K562 (cell line): ENCODE measurements around the gene SF3A2. TPM values are rescaled to one million over a fixed set of nuclear protein-coding genes. Genes with fewer than 3 reads are reported as not detected.

Experiments used
- CBX2 ChIP-seq: fragments of 200-600 bp; sonication (generic); IDR thresholded peaks from one replicate; pipeline ENCODE4 v1.6.1; 2012; ENCODE audit warnings: mild to moderate bottlenecking, low read length, inconsistent platforms; ENCODE audit not compliant: insufficient read depth, poor library complexity, severe bottlenecking
- FIP1L1 ChIP-seq: fragments of 200-400 bp; formaldehyde crosslinking; IDR thresholded peaks from 2 replicates; pipeline ENCODE4 v1.6.1; 2018; ENCODE audit warnings: mild to moderate bottlenecking, low read depth, low read length; ENCODE audit not compliant: poor library complexity, severe bottlenecking
- FOXP1 ChIP-seq: sonication (generic); formaldehyde crosslinking; IDR thresholded peaks from 2 replicates; pipeline ENCODE4 v1.8.0; 2022; ENCODE audit warnings: mild to moderate bottlenecking, missing genetic modification reagents
- MIER1 ChIP-seq: fragments of 450-650 bp; IDR thresholded peaks from 2 replicates; pipeline ENCODE4 v1.6.1; 2016; ENCODE audit warnings: antibody characterized with exemption, mild to moderate bottlenecking, low read depth
- RBFOX2 ChIP-seq: fragments of 200-400 bp; formaldehyde crosslinking; IDR thresholded peaks from 2 replicates; pipeline ENCODE4 v1.6.1; 2017; ENCODE audit warnings: low read depth, mild to moderate bottlenecking, low read length, moderate library complexity
- RFX1 ChIP-seq: fragments of 450-650 bp; IDR thresholded peaks from 2 replicates; pipeline ENCODE4 v1.6.1; 2016; ENCODE audit warnings: mild to moderate bottlenecking, moderate library complexity
- SMARCC2 ChIP-seq: fragments of 450-650 bp; IDR thresholded peaks from 2 replicates; pipeline ENCODE4 v1.6.1; 2017; ENCODE audit warnings: antibody characterized with exemption, moderate library complexity, mild to moderate bottlenecking, low read depth
- ZBTB11 ChIP-seq, 3 experiments: fragments of 200-800 bp in 1 of 3; fragments of 250-450 bp in 1 of 3; fragments of 450-650 bp in 1 of 3; sonication (Bioruptor Pico) in 1 of 3; sonication (Bioruptor generic) in 1 of 3; formaldehyde crosslinking in 1 of 3; IDR thresholded peaks; 2 replicates each; pipeline versions ENCODE4 v1.6.1 to v1.8.0; 2016 to 2022; ENCODE audit warnings: mild to moderate bottlenecking in 2 of 3, missing genetic modification characterization in 2 of 3, missing compliant biosample characterization in 1 of 3, moderate library complexity in 1 of 3
- ZNF232 ChIP-seq: sonication (generic); formaldehyde crosslinking; IDR thresholded peaks from 2 replicates; pipeline ENCODE4 v1.8.0; 2022; ENCODE audit warnings: mild to moderate bottlenecking, missing genetic modification reagents
- ZNF695 ChIP-seq: fragments of 450-650 bp; formaldehyde crosslinking; IDR thresholded peaks from 2 replicates; pipeline ENCODE4 v1.4.0; 2020; ENCODE audit warnings: mild to moderate bottlenecking, moderate library complexity
- polyA plus RNA-seq, 8 experiments: library from polyadenylated mRNA; depleted of rRNA in 4 of 8; stranded (reverse) in 5 of 8; unstranded in 3 of 8; fragments of >200 nt; fragmentation: Nextera tagmentation in 2 of 8; fragmentation: Illumina TruSeq in 1 of 8; extraction: Ambion mirVana in 2 of 8; extraction: Trizol in 1 of 8; gene quantifications; 2 replicates each; pipeline versions ENCODE4 v1.2.1 to v1.2.3, GENCODE V29; 2011 to 2014; ENCODE audit warnings: inconsistent platforms in 1 of 8, missing spikeins in 1 of 8
- total RNA-seq, 7 experiments: library from RNA; depleted of rRNA in 6 of 7; stranded (reverse); fragments of >200 nt in 6 of 7; fragmentation: Illumina TruSeq in 2 of 7; extraction: Trizol in 2 of 7; gene quantifications; 2 replicates each; pipeline versions ENCODE4 v1.2.1 to v1.2.3, GENCODE V29; 2011 to 2021; ENCODE audit warnings: low replicate concordance in 1 of 7
- TF ChIP-seq, protein P1 (sequence below), 2 experiments: fragments of 450-650 bp; formaldehyde crosslinking in 1 of 2; IDR thresholded peaks; 2 replicates each; pipeline versions ENCODE4 v1.4.0 to v1.6.1; 2014 to 2020; ENCODE audit warnings: mild to moderate bottlenecking in 2 of 2, borderline replicate concordance in 1 of 2, low read depth in 1 of 2
- TF ChIP-seq, protein P2 (sequence below): sonication (generic); formaldehyde crosslinking; IDR thresholded peaks from 2 replicates; pipeline ENCODE4 v1.8.1; 2023; ENCODE audit warnings: mild to moderate bottlenecking, missing genetic modification reagents

SF3A2 gene
- total and polyA plus RNA-seq, 9 of the 15 experiments (the other 6 are each of a cell fraction or from before 2014, with no cell fraction given): 0.17 to 194 (median 22.8) TPM

DNA sequence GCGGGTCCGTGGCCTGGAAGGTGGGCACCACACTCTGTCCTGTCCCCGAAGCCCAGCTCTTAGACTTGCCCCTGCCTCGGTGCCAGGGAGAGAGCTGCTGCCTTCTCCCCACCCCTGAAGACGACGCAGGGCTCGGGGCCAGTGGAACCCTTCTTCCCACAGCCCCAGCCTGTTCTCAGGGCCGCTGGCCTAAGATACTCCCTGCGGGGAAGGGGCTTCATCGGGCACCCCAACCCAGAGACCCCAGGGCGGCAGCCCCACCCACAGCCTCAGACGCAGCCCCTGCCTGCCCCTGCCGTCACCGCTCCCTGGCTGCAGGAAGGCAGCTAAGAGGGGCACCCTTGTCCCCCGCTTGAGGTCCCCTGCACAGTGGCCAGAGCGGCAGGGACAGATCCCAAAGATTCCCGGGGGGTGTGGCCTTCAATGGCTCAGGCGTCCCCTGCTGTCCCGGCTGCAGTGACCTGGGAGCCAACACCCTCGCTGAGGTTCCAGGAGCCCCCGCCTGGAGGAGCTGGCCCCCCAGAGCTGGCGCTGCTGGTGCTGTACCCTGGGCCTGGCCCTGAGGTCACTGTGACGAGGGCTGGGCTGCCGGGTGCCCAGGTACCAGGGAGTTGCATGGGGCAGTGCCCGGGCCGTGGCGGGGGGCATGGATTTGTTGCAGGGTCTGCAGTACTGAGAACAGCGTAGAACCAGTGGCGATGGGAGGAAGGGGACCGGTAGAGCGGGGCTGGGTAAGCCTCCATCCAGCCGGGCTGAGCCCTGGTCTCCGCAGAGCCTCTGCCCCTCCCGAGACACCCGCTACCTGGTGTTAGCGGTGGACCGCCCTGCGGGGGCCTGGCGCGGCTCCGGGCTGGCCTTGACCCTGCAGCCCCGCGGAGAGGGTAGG is 13.5 kb downstream of the SF3A2 start (continued):
- TF ChIP-seq ZBTB11 (CRISPR knock-in tag; IDR thresholded peaks at IDR 0.05): no peak
- TF ChIP-seq, protein P1, sequence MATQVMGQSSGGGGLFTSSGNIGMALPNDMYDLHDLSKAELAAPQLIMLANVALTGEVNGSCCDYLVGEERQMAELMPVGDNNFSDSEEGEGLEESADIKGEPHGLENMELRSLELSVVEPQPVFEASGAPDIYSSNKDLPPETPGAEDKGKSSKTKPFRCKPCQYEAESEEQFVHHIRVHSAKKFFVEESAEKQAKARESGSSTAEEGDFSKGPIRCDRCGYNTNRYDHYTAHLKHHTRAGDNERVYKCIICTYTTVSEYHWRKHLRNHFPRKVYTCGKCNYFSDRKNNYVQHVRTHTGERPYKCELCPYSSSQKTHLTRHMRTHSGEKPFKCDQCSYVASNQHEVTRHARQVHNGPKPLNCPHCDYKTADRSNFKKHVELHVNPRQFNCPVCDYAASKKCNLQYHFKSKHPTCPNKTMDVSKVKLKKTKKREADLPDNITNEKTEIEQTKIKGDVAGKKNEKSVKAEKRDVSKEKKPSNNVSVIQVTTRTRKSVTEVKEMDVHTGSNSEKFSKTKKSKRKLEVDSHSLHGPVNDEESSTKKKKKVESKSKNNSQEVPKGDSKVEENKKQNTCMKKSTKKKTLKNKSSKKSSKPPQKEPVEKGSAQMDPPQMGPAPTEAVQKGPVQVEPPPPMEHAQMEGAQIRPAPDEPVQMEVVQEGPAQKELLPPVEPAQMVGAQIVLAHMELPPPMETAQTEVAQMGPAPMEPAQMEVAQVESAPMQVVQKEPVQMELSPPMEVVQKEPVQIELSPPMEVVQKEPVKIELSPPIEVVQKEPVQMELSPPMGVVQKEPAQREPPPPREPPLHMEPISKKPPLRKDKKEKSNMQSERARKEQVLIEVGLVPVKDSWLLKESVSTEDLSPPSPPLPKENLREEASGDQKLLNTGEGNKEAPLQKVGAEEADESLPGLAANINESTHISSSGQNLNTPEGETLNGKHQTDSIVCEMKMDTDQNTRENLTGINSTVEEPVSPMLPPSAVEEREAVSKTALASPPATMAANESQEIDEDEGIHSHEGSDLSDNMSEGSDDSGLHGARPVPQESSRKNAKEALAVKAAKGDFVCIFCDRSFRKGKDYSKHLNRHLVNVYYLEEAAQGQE (IDR thresholded peaks at IDR 0.05; ENCODE audit: borderline replicate concordance): no peak
- TF ChIP-seq, protein P1 (CRISPR knock-in tag; IDR thresholded peaks at IDR 0.05; ENCODE audit: low read depth): no peak
- TF ChIP-seq MIER1: no peak
- TF ChIP-seq SMARCC2: no peak
- peak; percentile 74 for TF ChIP-seq FIP1L1
- TF ChIP-seq RBFOX2: peak; percentile 49
- TF ChIP-seq FOXP1: no peak
- TF ChIP-seq RFX1: no peak
- no peak for TF ChIP-seq ZNF695 (CRISPR knock-in tag)
- TF ChIP-seq, protein P2, sequence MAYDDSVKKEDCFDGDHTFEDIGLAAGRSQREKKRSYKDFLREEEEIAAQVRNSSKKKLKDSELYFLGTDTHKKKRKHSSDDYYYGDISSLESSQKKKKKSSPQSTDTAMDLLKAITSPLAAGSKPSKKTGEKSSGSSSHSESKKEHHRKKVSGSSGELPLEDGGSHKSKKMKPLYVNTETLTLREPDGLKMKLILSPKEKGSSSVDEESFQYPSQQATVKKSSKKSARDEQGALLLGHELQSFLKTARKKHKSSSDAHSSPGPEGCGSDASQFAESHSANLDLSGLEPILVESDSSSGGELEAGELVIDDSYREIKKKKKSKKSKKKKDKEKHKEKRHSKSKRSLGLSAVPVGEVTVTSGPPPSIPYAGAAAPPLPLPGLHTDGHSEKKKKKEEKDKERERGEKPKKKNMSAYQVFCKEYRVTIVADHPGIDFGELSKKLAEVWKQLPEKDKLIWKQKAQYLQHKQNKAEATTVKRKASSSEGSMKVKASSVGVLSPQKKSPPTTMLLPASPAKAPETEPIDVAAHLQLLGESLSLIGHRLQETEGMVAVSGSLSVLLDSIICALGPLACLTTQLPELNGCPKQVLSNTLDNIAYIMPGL: no peak
- TF ChIP-seq ZNF232: no peak
- no peak for TF ChIP-seq CBX2
